Ishikawa (cell line): ENCODE measurements around the gene TRIM54.

Source experiments
- CEBPB ChIP-seq: IDR thresholded peaks from 2 replicates; pipeline ENCODE4 v1.6.1; 2012
- CREB1 ChIP-seq: IDR thresholded peaks from 2 replicates; pipeline ENCODE4 v1.6.1; 2012; ENCODE audit warnings: low read depth
- EGR1 ChIP-seq: IDR thresholded peaks from 2 replicates; pipeline ENCODE4 v1.6.1; 2012
- EP300 ChIP-seq: IDR thresholded peaks from 2 replicates; pipeline ENCODE4 v1.6.1; 2012; ENCODE audit warnings: borderline replicate concordance
- FOXM1 ChIP-seq: IDR thresholded peaks from 2 replicates; pipeline ENCODE4 v1.6.1; 2012; ENCODE audit warnings: low read depth, borderline replicate concordance
- NFIC ChIP-seq: IDR thresholded peaks from 2 replicates; pipeline ENCODE4 v1.6.1; 2012
- RAD21 ChIP-seq: IDR thresholded peaks from 2 replicates; pipeline ENCODE4 v1.6.1; 2012; ENCODE audit warnings: low read depth
- TAF1 ChIP-seq: IDR thresholded peaks from 2 replicates; pipeline ENCODE4 v1.6.1; 2012; ENCODE audit warnings: low read depth, mild to moderate bottlenecking
- TCF12 ChIP-seq: IDR thresholded peaks from 2 replicates; pipeline ENCODE4 v1.6.1; 2012; ENCODE audit warnings: low read depth
- TEAD4 ChIP-seq: IDR thresholded peaks from 2 replicates; pipeline ENCODE4 v1.6.1; 2012
- USF1 ChIP-seq: IDR thresholded peaks from 2 replicates; pipeline ENCODE4 v1.6.1; 2012
- YY1 ChIP-seq: IDR thresholded peaks from 2 replicates; pipeline ENCODE4 v1.6.1; 2012; ENCODE audit warnings: low read depth
- ZBTB7A ChIP-seq: IDR thresholded peaks from 2 replicates; pipeline ENCODE4 v1.6.1; 2012; ENCODE audit warnings: low read depth
- TF ChIP-seq, protein P1 (sequence below): IDR thresholded peaks from 2 replicates; pipeline ENCODE4 v1.6.1; 2012
- TF ChIP-seq, protein P2 (sequence below): IDR thresholded peaks from 2 replicates; pipeline ENCODE4 v1.6.1; 2012; ENCODE audit warnings: low read depth, mild to moderate bottlenecking

TRIM54 gene

GRCh38 chr2:27323596-27324285 is 41.5 kb downstream of the TRIM54 start:
- TF ChIP-seq EP300 (no peak), CEBPB (no peak), USF1 (no peak), EGR1 (no peak), RAD21 (no peak), TEAD4 (no peak), YY1 (no peak), TAF1 (no peak), CREB1 (no peak), TCF12 (no peak), NFIC (no peak), ZBTB7A (no peak), FOXM1 (no peak)
- TF ChIP-seq, protein P1, sequence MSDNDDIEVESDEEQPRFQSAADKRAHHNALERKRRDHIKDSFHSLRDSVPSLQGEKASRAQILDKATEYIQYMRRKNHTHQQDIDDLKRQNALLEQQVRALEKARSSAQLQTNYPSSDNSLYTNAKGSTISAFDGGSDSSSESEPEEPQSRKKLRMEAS: no peak
- TF ChIP-seq, protein P2, sequence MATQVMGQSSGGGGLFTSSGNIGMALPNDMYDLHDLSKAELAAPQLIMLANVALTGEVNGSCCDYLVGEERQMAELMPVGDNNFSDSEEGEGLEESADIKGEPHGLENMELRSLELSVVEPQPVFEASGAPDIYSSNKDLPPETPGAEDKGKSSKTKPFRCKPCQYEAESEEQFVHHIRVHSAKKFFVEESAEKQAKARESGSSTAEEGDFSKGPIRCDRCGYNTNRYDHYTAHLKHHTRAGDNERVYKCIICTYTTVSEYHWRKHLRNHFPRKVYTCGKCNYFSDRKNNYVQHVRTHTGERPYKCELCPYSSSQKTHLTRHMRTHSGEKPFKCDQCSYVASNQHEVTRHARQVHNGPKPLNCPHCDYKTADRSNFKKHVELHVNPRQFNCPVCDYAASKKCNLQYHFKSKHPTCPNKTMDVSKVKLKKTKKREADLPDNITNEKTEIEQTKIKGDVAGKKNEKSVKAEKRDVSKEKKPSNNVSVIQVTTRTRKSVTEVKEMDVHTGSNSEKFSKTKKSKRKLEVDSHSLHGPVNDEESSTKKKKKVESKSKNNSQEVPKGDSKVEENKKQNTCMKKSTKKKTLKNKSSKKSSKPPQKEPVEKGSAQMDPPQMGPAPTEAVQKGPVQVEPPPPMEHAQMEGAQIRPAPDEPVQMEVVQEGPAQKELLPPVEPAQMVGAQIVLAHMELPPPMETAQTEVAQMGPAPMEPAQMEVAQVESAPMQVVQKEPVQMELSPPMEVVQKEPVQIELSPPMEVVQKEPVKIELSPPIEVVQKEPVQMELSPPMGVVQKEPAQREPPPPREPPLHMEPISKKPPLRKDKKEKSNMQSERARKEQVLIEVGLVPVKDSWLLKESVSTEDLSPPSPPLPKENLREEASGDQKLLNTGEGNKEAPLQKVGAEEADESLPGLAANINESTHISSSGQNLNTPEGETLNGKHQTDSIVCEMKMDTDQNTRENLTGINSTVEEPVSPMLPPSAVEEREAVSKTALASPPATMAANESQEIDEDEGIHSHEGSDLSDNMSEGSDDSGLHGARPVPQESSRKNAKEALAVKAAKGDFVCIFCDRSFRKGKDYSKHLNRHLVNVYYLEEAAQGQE: no peak

DNA sequence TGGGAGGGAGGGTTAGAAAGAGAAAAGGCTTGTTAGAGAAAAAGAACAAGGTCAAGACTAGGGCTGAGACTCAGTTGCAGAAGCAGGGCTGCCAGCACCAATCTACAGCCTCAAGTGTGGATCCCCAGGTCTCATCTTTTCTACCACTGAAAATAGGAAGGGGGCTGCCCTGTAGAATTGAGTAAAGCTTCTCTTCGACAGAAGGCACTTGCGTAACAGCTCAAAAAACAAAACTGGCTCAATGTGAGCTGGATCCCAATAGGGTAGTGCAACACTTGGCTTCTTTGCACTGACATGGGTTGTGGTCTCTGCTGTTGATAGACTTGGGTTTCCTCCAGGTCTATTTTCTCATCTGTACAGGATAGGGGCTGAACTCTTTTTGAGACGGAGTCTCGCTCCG is 42.5 kb downstream of the TRIM54 start:
- TF ChIP-seq TCF12: no peak
- TF ChIP-seq, protein P2: no peak
- TF ChIP-seq TEAD4: no peak
- no peak for TF ChIP-seq YY1
- TF ChIP-seq TAF1: no peak
- no peak for TF ChIP-seq FOXM1
- no peak for TF ChIP-seq USF1
- no peak for TF ChIP-seq ZBTB7A
- TF ChIP-seq NFIC: no peak
- TF ChIP-seq, protein P1: no peak
- no peak for TF ChIP-seq CREB1

GRCh38 chr2:27335311-27335710 is 53.1 kb downstream of the TRIM54 start:
- TF ChIP-seq FOXM1 (no peak), CREB1 (no peak), TEAD4 (no peak), NFIC (no peak), CEBPB (no peak), EP300 (no peak), RAD21 (no peak), TCF12 (no peak), EGR1 (no peak), USF1 (no peak), ZBTB7A (no peak), YY1 (no peak), TAF1 (no peak)
- TF ChIP-seq, protein P2: no peak
- TF ChIP-seq, protein P1: no peak

GRCh38 chr2:27336173-27336572 is 53.9 kb downstream of the TRIM54 start:
- TF ChIP-seq, protein P1: no peak
- TF ChIP-seq TAF1 (no peak), CREB1 (no peak), TEAD4 (no peak), CEBPB (no peak), YY1 (no peak), ZBTB7A (no peak), USF1 (no peak), EP300 (no peak), RAD21 (no peak), EGR1 (no peak), FOXM1 (no peak), NFIC (no peak), TCF12 (no peak)
- TF ChIP-seq, protein P2: no peak
